Stimulated activated naive CD8-positive, alpha-beta T cell treated with anti-CD3 and anti-CD28 coated beads, Interleukin-15, Interleukin-2, amounts not matched to agents 100 ng/mL and 50 ng/mL, for 24 hours (primary cell): ENCODE results near the gene SUGCT.

ENCODE experiments used
- H3K27ac Mint-ChIP-seq: one replicate; pipeline ENCODE4 v1.8.0; 2021; ENCODE audit warnings: mild to moderate bottlenecking, mixed read lengths
- H3K27me3 Mint-ChIP-seq: one replicate; pipeline ENCODE4 v1.8.0; 2021; ENCODE audit warnings: mixed read lengths
- H3K36me3 Mint-ChIP-seq: one replicate; pipeline ENCODE4 v1.8.0; 2021; ENCODE audit warnings: low read depth, mixed read lengths
- H3K4me1 Mint-ChIP-seq: one replicate; pipeline ENCODE4 v1.8.0; 2021; ENCODE audit warnings: low read depth, mixed read lengths
- H3K4me3 Mint-ChIP-seq: one replicate; pipeline ENCODE4 v1.8.0; 2021; ENCODE audit warnings: mild to moderate bottlenecking, mixed read lengths
- H3K9me3 Mint-ChIP-seq: one replicate; pipeline ENCODE4 v1.8.0; 2021; ENCODE audit warnings: mixed read lengths

SUGCT gene

DNA sequence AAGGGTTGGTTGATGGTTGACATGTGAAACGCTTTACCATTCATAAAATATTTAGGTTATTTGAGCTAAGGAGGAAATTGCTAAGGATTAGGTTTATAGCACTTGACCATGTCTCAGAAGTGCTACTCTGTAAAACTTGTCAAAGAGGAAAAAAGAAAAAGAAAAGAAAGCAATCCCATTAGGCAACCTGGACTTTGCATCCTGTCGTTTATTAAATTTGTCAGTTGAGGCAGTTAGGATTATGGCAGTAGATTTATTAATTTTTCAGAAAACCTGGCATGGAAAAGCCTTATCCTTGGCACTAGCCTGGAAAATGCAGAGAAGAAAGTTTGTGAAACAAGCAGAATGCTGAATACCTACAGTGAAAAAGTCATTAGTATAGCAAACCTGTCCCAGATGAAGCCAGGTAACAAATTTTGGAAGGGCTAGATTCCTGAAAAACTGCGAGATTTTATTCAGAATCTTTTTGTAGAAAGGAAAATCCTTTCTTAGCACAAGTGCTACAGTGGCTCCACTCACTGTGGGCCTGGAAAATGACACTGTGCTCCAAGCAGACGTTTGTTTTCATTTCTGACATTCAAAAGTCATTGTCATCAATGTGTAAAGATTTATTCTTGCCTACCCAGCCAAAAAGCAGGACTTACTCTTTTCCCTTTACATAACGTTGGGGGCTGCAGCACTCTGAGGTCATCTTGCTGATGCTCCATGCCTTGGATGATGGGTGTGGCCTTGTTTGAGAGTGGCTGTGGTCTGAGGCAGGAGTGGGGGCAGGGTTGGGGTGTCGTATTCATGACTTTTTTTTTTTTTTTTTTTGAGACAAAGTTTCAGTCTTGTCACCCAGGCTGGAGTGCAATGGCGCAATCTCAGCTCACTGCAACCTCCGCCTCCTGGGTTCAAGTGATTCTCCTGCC is 664.9 kb downstream of the SUGCT start:
- Mint-ChIP-seq H3K9me3 (no peaks in the 10 kb centered on the region), H3K4me3 (no peak overlapping the region), H3K27ac (no peak overlapping the region), H3K27me3 (no peaks in the 10 kb centered on the region), H3K4me1 (no peaks in the 10 kb centered on the region), H3K36me3 (no peaks in the 10 kb centered on the region)

DNA sequence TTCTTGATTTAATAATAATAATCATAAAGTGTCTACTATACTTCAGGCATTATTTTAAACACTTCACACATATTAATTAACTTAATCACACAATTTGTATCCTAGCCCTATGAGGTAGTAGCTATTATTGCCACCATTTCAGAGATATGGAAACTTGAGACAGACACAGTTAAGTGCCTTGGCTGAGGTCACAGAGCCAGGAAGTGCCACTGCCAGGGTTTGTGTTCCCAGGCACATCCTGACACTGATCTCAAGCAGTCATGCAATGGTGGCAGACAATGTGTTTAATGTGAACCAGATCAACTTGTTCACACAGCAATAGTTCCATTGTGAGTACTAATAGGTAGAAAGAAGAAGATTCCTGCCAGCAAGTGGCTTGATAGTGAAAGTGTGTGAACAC is 666.0 kb downstream of the SUGCT start:
- Mint-ChIP-seq H3K27me3 (no peaks in the 10 kb centered on the region), H3K4me1 (no peaks in the 10 kb centered on the region), H3K9me3 (no peaks in the 10 kb centered on the region)

DNA sequence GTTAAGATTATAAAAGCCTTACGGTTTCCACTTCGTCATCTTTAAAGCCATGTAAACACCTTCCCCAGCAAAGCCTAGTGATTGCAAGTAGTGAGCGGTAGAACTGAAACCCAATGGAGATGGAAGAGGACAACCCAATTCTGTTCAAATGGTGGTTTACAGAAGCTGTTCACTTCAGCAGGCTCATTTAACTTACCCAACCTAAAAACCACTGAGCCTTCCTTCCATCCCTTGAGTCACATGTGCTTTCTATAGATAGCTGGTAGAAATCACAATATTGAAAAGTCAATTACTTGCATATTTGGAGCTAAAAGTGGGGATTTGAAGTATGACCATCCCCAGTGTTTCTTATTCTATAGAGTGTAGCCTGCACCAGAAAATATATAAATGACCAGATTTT is 667.7 kb downstream of the SUGCT start:
- H3K27me3 Mint-ChIP-seq, result no peaks in the 10 kb centered on the region
- H3K36me3 Mint-ChIP-seq, result no peaks in the 10 kb centered on the region
- no peak overlapping the region for H3K4me3 Mint-ChIP-seq
- no peak overlapping the region for H3K27ac Mint-ChIP-seq
- no peaks in the 10 kb centered on the region for H3K9me3 Mint-ChIP-seq
- H3K4me1 Mint-ChIP-seq, result no peaks in the 10 kb centered on the region

More for the DNA sequence above, 666.0 kb downstream of the SUGCT start:
- Mint-ChIP-seq H3K36me3 (no peaks in the 10 kb centered on the region), H3K4me3 (no peak overlapping the region), H3K27ac (no peak overlapping the region)

DNA sequence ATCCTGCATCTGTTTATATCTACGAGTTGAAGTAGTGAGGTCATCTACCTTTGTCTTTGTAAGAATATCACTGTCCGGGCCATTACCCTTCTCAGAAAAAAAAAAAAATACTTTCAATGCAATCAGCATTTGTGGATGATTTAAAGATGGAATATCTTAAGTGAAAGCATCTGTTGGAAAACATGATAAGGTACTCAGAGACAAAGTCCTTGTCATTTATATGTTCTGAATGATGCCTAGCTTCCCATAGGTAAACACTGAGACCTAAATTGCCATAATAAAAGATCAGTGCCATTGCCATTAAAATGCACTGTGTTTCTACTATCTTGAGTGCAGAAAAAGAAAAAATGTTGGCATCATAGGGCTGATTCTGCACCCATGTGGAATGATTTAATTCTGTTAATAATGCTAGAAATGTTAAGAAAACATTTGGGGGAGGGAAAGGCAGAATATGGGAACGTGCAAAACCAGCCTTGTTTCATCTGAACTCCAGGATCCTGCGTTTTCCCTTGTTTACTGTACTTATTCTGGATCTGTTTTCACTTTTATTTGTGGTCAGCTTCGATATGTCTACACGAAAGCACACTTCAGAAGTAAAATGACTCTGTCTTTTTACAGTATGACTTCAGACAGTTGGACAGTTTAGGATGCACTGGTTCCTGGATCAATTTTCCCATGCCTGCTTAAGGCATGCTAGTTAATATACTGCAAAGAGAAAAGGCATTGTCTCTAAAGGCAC is 669.8 kb downstream of the SUGCT start:
- Mint-ChIP-seq H3K36me3 (no peaks in the 10 kb centered on the region), H3K4me3 (no peak overlapping the region), H3K4me1 (no peaks in the 10 kb centered on the region), H3K27me3 (no peaks in the 10 kb centered on the region), H3K27ac (no peak overlapping the region), H3K9me3 (no peaks in the 10 kb centered on the region)

DNA sequence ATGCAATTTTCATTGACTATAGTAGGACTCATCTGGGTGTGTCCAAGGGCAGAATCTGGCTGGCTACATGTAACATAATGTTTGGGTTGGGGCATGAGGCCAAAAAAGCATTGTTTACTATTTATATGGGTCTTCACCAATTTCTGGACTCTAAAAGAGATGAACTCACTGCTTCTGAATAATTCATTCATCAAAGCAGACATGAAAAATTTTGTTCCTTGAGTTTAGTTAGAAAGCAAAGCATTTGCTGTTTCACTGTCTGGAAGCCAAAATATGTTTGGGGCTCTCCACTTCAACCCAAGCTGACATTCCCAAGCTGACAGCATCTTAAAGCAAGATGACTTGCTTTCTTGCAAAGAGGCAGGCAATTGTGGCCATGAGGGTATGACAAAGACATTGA is 670.6 kb downstream of the SUGCT start:
- Mint-ChIP-seq H3K4me3 (no peak overlapping the region), H3K27me3 (no peaks in the 10 kb centered on the region), H3K9me3 (no peaks in the 10 kb centered on the region), H3K36me3 (no peaks in the 10 kb centered on the region), H3K4me1 (no peaks in the 10 kb centered on the region), H3K27ac (no peak overlapping the region)

DNA sequence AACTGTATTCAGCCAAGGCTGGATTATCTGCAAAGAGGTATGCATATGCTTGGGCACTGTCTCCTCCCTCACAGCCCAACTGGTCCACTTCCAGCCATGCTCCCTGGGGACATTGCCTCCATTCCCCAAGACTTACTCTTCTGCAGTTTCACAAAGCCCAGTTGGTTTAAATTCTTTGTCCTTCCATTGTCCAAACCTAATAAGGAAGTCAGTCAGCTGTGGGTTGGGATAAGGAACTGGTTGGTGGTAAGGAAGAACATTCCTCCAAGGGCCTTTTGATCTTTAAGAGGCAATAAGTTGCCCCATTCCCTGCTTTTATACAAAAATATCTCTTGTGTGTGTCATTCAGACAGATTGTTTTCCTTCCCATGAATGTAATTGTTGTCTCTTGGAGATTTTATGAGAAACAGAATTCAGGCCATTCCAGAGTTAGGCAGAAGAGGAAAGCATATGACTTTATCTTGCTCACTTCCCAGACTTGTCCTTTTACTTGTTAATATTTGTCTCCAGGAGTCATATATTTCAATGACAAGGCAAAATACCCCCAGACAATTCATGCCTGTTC is 673.7 kb downstream of the SUGCT start:
- H3K4me1 Mint-ChIP-seq, result peaks cover 6% of the 10 kb centered on the region
- no peak overlapping the region for H3K4me3 Mint-ChIP-seq
- peaks cover 22% of the 10 kb centered on the region for H3K9me3 Mint-ChIP-seq
- no peak overlapping the region for H3K27ac Mint-ChIP-seq
- no peaks in the 10 kb centered on the region for H3K36me3 Mint-ChIP-seq
- no peaks in the 10 kb centered on the region for H3K27me3 Mint-ChIP-seq

DNA sequence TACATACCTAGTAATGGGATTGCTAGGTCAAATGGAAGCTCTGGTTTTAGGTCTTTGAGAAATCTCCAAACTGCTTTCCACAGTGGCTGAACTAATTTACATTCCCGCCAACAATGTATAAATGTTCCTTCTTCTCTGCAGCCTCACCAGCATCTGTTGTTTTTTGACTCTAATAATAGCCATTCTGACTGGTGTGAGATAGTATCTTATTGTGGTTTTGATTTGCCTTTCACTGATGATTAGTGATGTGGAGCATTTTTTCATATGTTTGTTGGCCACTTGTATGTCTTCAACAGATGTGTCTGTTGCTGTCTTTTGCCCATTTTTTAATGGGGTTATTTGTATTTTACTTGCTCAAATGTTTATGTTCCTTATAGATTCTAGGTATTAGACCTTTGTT is 675.5 kb downstream of the SUGCT start:
- Mint-ChIP-seq H3K4me3 (no peak overlapping the region), H3K27me3 (no peaks in the 10 kb centered on the region), H3K36me3 (no peaks in the 10 kb centered on the region), H3K4me1 (peaks cover 6% of the 10 kb centered on the region), H3K27ac (no peak overlapping the region), H3K9me3 (peaks cover 29% of the 10 kb centered on the region)

DNA sequence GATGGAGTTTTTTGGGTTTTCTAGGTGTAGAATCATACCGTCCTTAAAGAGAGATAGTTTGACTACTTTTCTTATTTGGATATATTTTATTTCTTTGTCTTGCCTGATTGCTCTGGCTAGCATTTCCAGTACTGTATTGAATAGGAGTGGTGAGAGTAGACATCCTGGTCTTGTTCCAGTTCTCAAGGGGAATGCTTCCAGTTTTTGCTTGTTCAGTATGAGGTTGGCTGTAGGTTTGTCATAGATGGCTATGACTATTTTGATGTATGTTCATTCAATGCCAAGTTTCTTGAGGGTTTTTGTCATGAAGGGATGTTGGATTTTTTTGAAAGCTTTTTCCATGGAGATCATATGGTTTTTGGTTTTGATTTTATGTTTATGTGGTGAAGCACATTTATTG is 676.9 kb downstream of the SUGCT start:
- Mint-ChIP-seq H3K36me3 (no peaks in the 10 kb centered on the region), H3K27ac (no peak overlapping the region), H3K4me3 (no peak overlapping the region), H3K27me3 (no peaks in the 10 kb centered on the region), H3K9me3 (peaks cover 29% of the 10 kb centered on the region), H3K4me1 (peaks cover 6% of the 10 kb centered on the region)

DNA sequence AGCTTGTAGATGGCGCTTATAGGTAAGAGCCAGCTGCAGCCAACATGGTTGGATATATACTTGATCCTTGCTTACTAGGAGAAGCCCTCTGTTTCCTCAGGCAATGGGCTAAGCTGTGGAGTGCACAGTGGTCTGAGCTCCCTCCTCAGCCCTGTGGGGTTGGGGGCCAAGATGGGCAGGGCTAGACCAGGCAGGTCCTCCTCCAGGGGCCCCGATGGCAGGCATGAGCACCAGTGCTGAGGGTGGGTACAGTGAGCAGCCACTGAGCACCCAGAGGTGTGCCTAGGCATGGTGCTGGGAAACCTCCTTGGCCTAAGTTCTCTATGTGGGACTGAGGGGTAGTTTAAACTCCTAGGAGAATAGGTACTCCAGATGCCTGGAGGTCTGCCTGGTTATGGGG is 680.2 kb downstream of the SUGCT start:
- Mint-ChIP-seq H3K36me3 (no peaks in the 10 kb centered on the region), H3K27ac (no peak overlapping the region), H3K4me3 (no peak overlapping the region)

DNA sequence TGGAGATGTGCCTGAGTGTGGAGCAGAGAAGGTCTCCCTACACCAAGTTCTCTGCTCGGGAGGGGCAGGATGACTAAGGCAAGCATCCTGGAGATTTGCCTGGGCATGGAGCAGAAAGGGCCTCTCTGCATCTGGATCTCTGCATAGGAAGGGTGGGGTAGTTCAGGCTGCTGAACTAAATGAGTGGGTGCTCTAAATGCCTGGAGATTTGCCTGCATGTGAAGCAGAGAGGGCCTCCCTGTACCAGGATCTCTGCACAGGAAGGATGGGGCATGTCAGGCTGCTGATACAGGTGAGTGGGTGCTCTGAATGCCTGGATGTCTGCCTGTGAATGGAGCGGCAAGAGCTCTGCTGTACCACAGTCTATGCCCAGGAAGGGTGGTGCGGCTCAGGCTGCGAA is 680.7 kb downstream of the SUGCT start:
- Mint-ChIP-seq H3K4me3 (no peak overlapping the region), H3K27ac (no peak overlapping the region), H3K36me3 (no peaks in the 10 kb centered on the region), H3K9me3 (peaks cover 40% of the 10 kb centered on the region), H3K4me1 (peaks cover 6% of the 10 kb centered on the region), H3K27me3 (no peaks in the 10 kb centered on the region)

More for the DNA sequence above, 680.2 kb downstream of the SUGCT start:
- Mint-ChIP-seq H3K27me3 (no peaks in the 10 kb centered on the region), H3K9me3 (peaks cover 40% of the 10 kb centered on the region), H3K4me1 (peaks cover 6% of the 10 kb centered on the region)

DNA sequence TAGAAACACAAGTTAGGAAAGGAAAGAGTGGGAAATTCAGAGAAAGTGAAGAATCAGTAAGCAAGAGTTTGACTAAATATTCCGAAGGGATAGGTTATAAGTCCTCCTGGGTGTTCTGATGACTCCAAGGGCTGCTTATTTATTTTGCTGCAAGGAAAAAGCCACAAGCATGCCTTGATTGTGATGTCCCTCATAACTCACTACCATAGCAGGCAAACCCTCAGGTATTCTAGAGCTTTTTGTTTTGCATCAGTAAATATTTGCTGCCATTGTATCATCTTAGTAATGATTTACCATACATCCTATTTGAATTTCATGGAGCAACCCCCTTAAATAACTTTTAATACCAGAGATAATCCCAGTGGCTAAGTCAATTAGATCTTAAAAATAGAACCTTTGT is 688.1 kb downstream of the SUGCT start:
- no peaks in the 10 kb centered on the region for H3K36me3 Mint-ChIP-seq
- H3K27me3 Mint-ChIP-seq, result no peaks in the 10 kb centered on the region
- H3K4me3 Mint-ChIP-seq, result no peak overlapping the region
- H3K4me1 Mint-ChIP-seq, result no peaks in the 10 kb centered on the region
- H3K9me3 Mint-ChIP-seq, result peaks cover 9% of the 10 kb centered on the region
- no peak overlapping the region for H3K27ac Mint-ChIP-seq

DNA sequence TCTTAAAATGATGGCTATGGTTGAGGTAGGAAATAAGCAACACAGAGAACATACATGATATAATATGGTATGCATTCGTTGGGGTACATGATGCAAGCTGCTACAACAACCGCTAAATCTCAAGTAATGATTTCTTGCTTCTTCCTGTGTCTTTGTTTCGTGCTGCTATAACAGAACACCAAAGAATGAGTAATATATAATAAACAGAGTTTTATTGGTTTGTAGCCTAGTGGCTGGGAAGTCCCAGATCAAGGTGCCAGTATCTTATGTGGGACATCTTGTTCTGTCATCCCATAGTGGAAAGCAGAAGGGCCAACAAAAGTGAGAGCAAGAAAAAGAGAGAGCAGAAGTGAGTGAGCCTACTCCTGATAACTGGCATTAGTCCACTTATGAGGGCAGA is 689.7 kb downstream of the SUGCT start:
- Mint-ChIP-seq H3K4me1 (no peaks in the 10 kb centered on the region), H3K27me3 (no peaks in the 10 kb centered on the region), H3K27ac (no peak overlapping the region), H3K9me3 (peaks cover 5% of the 10 kb centered on the region), H3K4me3 (no peak overlapping the region), H3K36me3 (no peaks in the 10 kb centered on the region)

DNA sequence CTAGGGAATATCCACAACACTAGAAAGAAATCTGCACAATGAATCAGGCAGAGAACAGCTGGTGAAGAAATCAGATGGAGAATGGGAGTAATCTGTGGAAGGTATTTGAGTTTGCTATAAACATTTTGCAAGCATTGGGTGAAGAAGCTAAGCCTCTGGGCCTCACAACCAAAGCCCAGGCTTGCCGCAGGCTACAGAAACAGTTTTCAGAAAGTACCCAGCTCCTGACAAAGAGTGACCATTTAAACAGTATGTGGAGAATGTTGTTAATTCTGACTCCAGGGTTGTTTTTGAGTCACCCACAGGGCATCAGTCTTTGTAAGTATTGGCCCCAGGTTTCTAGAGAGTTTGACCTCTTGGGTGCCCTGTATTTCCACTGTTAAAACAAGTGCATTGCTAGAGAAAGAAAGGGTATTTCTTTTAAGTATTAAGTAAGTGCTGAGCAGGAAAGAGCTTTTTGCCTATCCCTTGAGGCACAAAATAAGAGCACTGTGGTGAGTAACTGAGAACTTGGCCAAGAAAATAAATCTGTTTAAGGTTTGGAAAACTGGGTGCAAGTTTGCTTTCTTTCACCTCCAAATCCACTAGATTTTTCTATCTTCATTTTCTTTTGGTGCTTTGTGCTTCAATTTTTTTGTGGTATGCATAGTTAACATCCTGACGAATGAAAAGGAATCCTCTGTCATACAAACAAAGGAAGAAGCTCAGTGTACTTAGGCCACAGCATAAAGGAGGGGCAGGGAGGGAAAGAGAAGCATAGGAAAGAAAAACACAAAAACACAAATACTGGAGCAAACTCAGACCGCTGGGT is 691.8 kb downstream of the SUGCT start:
- Mint-ChIP-seq H3K27ac (no peak overlapping the region), H3K4me1 (no peaks in the 10 kb centered on the region), H3K36me3 (no peaks in the 10 kb centered on the region), H3K9me3 (peaks cover 5% of the 10 kb centered on the region), H3K27me3 (no peaks in the 10 kb centered on the region), H3K4me3 (no peak overlapping the region)

DNA sequence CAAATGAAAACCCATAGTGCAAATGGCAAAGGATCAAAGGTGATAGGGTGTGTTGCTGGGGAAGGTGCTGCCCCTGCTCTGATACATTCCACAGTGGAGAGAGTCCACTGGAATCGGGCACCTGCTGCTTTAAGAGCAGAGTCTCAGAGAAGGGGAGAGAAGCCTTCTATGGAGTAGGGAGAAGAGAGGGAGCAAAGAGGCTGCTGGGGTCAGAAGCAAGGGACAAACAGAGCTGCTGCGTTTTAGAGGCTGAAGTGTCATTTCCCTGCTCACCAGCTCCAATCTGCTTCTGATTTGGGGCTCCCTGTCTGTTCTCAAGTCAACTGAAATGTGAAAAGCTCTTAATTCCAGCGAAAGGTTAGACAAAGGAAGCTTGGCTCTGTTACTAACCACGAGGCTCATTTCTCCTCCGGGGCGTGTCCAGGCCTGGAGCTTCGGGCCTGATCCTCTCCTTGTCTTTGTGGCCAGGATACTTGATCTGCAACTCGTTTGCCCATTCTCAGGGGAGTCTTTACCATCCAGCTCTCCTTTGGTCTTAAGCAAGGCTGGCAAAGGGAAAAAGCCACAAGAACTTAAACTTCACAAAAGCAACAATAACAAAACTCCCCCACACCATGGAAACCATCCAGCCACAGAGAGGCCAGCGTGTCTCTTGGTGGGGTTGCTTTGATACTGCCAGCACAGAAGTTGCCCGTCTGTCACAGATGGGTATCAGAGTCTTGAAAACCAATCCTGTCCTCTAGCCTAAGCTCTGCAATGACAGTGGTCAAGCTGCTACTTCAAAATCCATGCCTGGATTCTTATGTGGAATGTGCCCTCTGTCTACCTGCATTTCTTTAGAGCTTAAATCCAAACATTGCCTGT is 692.6 kb downstream of the SUGCT start:
- H3K4me3 Mint-ChIP-seq, result no peak overlapping the region

More for the DNA sequence above, 692.6 kb downstream of the SUGCT start:
- no peak overlapping the region for H3K27ac Mint-ChIP-seq
- H3K9me3 Mint-ChIP-seq, result no peaks in the 10 kb centered on the region
- no peaks in the 10 kb centered on the region for H3K27me3 Mint-ChIP-seq
- no peaks in the 10 kb centered on the region for H3K4me1 Mint-ChIP-seq
- H3K36me3 Mint-ChIP-seq, result no peaks in the 10 kb centered on the region
